GM19438 (cell line): Measurements from ENCODE around the gene EIF4H.
"Not testable (repeated sequence)": the region's sequence is repeated elsewhere in the genome, so short reads cannot be mapped to it uniquely, and the experiment has no call there.

Experiments used
- ATAC-seq: cut with Tn5 transposase; IDR thresholded peaks from one replicate; pipeline ENCODE4 v1.9.1; 2021; ENCODE audit warnings: low read depth; ENCODE audit not compliant: unreplicated experiment

Gene EIF4H

DNA sequence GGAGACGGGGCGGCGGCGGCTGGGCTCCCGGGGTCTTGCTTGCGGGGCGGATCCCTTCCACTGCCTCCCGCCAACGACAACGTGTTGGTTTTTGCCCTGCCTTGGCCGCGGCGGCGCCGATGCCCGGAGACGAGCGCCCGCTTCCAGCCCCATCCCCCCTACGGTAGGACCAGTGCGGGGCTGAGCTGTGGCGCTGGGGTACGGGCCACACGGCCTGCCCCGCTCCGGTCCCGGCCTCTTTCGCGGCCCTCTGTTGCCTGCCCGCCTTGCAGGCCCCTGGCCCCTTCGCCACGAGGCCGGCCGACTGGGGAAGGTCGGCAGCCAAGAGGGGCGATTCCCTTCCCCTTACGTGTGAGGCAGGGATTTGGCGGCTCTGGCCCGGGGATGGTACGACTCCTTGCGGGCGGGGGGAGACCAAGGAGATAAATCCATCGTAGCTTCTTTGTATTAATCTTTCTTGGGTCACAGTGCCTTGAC is 488 bp downstream of the EIF4H start:
- ATAC-seq: peak; percentile 26

DNA sequence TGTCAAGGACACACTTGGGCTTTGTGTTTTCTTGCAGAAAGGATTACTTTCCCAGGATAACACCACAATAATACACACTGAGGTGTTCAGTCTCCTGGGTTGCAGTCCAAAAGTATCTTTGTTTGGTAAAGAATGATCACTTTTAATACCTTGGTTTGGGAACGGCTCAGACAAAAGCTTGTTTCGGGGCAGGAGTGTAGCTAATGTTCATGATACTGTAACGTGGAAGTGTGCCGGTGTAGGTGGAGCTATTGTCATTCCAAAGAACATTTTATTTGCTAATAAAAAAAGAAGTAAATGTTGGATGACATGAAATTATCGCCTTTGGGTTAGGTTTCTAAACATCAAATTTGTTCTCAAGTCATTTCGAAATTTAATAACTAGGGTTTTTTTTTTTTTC is 1.2 kb downstream of the EIF4H start:
- ATAC-seq: no peak

DNA sequence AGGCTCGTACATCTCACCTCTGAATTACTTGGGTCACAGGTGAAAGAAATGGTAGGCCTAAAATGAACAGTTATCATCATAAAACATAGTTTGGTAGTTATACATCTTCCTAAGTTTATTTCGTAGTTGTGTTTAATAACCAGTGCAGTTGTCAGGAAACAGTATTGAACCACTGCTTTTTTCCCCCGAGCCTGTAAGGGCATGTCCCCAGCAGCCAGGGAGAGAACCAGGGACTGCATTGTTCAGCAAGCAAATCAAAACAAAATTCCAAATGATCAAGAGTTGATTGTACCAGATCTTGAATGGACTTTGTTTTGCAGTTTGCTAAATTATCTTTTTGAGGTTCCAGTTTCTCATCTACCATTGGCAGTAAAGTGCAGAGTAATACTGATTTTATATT is 2.4 kb downstream of the EIF4H start:
- no peak for ATAC-seq

DNA sequence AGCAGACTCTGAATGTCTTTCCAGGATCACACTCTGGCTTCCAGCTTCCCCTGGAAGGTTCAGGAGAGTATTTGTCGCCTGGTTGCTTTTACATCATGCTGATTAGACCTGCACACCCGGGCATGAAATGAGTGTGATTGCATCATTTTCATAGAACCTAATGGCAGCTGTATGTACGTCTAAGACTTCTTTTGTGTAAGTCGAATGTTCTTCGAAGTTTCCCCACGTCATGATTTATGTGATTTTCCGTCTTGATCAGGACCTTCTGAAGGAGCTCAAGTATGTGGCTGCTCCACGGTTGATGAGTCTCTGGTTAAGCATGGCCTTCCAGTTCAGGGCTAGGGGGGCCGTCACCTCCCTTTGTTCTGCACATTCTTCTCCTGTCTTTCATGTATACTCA is 4.5 kb downstream of the EIF4H start:
- ATAC-seq: no peak

DNA sequence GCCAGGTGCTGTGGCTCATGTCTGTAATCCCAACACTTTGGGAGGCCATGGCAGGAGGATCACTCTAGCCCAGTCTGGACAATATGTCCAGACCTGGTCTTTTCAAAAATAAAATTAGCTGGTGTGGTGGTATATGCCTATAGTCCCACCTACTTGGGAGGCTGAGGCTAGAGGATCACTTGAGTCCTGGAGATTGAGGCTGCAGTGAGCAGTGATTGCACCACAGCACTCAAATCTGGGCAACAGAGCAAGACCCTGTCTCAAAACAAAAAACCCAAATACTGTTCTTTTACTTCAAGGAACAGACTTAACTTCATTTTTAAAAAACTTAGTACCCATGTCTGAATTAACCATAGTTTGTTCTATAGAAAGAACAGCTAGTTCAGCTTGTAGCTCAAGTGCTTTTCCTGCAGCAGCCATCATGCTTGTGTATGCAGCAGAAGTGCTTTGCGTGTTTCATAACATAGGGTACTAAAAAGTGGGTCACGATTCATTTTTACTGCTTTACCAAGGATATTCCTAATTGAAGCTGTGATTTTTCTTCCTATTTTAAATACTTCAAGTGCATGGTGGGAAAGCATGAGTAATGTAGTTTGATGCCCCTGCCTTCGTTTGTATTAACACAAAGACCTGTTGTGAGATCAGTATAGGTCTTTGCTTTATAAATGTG is 5.9 kb downstream of the EIF4H start:
- no peak for ATAC-seq

DNA sequence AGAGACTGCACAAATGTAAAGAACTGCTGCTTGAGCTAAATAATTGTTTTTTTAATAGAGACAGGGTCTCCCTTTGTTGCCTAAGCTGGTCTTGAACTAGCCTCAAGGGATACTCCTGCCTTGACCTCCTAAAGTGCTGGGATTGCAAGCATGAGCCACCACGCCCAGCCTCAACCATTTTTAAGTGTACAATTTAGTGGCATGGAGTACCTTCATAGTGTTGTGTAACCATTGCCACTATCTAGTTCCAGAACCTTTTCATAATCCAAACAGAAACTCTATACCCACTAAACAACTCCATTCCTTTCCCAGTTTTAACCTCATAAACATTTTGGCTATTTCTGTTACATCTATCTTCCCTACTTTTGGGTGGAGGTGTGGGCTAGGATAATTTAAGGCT is 6.7 kb downstream of the EIF4H start:
- ATAC-seq: no peak

DNA sequence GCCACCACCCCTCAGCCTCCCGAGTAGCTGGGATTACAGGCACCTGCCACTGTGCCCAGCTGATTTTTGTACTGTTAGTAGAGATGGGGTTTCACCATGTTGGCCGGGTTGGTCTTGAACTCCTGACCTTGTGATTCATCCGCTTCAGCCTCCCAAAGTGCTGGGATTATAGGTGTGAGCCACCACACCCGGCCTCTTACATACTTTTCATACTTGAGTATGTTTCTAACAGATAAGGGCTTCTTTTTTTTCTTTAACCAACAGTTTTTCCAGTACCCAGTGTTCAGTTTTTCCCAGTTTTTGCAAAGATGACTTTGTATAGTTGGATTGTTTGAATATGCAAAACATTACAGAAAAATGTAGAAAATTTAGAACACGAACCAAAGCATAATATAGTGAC is 7.7 kb downstream of the EIF4H start:
- no peak for ATAC-seq

DNA sequence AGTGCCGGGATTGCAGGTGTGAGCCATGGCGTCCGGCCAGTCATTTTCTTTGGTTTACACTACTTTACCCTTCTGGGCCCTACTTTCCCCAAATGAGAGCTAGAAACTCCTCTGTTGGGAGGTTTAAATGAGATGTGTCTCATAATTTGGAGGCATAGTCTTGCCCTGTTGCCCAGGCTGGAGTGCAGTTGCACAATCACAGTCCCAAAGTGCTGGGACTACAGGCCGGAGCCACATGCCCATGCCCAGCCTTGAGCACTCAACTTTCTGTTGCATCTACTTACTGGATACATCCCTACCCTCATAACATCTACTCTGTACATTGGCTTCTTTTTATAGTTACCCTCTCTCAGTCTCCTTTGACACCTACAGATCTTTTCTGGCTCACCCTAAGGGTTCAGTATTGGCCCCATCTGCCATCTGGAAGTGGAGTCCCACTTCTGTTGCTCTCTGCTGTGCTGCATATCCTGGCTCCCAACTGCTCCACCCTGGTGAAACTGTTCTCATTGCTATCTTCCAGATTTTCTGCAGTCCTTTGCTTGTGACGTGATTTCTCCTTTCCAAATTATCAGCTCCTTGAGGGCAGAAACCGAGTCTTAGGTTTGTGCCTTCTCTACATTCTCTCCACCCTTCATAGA is 8.4 kb downstream of the EIF4H start:
- no peak for ATAC-seq

DNA sequence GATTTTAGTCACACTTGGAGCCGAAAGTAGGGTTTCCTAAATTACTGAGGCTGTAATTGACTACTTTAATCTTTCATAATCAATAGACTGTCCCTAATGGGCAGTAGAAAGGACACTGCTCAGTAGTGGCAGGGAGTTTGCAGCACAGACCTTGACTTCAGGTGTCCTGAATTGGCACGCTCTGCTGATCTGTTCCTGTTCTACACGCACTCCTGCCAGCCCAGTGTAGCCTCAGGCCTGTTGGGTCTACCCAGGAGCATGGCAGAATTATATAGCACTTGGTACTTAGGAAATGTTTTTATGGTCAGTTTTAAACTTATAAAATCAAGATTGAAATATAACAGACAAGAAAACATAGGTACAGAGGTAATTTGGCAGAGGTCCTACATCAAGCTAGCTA is 9.0 kb downstream of the EIF4H start:
- ATAC-seq: no peak

DNA sequence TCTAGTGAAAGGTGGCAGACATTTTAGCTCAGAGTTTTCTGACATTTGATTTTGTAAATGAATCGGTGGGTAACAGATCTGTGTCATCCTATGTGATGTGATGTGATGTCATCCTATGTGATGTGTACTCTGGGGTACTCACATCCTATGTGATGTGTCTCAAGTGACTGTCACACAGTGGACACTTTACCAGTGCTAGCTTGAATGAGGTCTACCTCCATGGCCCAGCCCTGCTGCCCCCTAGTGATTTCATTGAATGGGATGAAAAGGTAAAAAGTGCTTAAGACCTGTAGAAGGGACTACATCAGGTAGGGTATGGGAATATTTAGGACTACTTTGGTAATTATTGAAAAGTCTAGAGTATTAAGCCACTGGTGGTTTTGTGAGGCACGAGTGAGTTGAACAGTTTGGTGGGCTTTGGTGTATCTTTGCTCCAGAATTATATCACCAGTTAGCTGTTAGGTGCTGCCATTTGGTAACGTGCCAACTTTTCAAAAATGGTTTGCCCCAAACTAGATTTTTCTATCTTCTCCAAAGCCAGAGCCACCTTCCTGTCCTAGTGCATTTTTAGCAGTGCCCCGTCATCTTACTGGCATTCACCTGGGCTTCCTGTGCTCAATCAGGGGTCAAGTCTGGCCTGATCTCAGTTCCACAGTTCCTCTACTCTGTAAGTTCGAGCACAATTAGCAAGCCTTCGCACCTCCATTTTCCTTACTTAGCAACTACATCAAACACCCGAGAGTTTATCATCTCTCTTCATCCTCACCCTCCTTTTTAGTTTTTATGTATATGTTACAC is 9.7 kb downstream of the EIF4H start:
- no peak for ATAC-seq

DNA sequence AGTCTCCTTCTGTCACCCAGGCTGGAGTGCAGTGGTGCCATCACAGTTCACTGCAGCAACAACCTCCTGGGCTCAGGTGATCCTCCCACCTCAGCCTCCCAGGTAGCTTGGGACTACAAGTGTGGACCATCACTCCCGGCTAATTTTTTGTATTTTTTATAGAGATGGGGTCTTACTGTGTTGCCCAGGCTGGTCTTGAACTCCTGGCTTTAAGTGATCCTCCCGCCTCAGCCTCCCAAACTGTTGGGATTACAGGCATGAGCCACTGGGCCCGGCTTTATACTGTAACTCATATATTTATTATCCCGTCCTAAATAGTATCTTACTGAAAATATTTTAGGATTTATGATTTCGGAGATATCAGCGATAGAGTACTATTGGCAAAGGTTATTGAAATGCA is 10.9 kb downstream of the EIF4H start:
- no peak for ATAC-seq

DNA sequence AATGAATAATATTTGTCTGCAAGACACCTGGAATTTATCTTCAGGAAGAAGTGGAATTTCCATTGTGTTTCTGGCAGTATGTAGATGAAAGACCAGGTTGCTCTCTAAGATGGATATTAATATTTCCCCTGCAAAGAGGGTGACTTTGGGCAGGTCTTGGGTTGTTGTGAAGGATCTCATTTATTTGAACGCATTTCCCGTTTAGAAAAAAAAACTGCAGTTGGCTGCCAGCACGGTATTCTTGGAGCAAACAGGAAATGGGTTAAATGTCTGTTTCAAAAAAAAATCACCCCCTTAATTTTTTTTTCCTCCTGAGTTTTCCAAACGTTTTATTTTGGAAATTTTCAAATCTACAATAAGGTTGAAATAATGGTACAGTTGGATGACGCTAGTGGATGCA is 11.5 kb downstream of the EIF4H start:
- no peak for ATAC-seq

DNA sequence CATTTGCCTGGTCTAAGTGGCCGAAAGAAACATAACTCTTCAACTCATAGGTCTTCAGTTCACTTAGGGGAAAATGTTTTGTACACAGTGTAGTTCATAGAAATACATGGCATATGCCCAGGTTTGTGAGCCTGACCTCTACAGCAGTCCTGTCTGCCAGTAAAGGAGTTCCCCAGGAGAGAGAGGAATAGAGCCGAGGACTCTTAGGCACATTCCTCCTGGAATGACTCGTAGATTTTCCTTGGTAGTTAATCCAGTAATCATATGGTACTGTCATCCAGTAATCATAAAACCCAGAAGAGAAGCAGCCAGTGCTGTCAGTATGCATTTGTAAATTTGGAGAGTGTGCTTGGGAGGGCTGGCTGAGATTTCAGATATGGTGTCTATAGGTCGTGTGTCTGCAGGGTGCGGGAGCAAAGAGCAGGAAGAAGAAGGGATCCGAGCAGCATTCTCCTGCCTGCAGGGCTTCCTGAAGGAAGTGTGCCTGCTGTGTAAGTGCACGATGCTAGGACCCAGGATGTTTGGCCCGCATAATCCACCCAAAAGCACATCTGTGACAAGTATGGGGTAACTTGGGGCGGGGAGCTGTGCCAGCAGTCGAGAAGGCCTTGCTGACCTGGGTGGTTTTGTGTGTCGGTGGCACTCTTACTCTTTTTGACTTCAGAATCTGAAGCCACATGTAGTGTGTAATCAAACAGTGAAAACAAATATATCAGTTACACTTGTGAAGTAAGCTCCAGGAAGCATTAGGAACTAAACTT is 13.9 kb downstream of the EIF4H start:
- ATAC-seq: no peak

DNA sequence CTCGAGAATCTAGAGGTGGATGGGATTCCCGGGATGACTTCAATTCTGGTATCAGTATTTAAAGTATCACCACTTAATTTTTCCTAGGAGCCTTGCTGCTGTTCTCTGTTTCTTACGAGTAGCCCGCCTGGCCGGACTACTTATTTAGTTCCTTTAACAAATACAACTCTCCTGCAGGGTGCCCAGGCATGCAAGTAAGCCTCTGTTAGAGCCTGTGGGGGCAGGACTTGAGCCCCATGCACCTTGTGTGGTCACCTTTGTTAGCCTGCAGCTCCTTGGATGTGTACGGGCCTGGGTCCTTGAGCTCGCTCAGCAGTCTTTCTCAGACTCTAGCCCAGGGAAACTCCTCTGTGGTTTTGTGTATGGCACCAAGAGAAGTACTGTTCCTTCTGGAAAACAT is 16.1 kb downstream of the EIF4H start:
- ATAC-seq: no peak

DNA sequence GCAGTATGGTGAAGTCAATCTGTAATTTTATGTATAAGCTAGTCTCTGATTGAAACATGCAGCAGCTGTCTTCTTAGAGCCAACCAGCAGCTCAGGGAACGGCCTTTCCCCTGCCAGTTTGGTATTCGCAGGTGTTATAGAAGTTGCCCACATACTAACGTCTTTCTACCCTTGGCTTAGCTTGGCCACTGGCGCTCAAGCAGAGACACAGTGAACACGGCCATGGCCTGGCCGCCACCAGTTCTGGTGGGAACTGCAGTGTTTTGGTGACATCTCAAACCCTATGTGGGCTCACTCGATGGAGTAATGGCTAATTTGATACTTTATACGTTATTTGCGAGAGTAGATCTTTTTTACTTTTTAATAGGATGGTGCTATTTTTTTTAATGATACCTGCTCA is 17.1 kb downstream of the EIF4H start:
- no peak for ATAC-seq

DNA sequence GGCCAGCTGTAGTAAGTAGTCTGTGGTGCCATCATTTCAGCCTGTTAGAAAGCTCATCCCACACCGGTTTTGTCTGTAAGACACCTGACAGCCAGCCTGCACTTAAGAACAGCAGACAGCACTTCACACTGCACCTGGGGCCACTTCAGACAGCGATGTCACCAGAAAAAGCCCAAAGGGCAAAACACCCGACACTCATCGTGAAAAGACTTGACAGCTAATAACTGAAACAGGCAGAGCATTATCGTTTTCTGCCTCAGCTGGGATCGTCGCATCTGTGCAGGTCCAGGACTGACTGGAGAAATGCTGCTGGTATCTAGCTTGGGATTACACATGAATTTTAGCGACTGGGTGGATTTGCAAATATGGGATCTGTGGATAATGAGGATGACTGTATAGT is 18.9 kb downstream of the EIF4H start:
- ATAC-seq: no peak

DNA sequence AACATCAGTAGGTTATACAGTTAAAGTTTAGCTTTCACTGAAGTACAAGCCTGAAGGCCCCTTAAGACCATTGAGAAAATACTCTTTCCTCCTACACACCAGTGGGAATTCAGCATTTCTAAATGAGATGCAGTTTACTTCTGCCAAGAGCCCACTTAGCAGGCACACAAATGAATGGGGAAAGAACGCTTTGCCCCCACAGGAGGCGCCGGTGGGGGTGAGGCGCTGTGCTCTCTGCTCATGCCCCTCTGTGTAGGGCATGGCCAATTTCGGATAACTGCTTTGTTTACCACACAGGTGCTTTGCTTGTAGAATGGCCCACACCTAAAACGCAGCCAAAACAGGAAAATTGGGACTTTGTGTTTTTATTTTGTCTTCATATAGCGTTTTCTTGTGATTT is 19.8 kb downstream of the EIF4H start:
- ATAC-seq: no peak

DNA sequence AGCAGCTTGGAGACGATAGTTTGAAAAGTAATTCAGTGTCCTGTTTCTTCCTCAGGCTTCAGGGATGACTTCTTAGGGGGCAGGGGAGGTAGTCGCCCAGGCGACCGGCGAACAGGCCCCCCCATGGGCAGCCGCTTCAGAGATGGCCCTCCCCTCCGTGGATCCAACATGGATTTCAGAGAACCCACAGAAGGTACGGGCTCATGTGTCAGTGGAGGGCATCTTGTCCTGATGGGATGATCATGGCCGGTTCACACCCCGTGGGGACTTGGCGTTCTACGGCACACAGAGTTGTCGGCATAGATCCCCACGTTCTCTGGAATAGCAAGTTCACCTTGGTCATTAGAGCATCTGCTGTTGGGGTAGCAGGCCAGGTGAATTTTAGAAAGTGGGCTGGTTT is 20.5 kb downstream of the EIF4H start:
- no peak for ATAC-seq

DNA sequence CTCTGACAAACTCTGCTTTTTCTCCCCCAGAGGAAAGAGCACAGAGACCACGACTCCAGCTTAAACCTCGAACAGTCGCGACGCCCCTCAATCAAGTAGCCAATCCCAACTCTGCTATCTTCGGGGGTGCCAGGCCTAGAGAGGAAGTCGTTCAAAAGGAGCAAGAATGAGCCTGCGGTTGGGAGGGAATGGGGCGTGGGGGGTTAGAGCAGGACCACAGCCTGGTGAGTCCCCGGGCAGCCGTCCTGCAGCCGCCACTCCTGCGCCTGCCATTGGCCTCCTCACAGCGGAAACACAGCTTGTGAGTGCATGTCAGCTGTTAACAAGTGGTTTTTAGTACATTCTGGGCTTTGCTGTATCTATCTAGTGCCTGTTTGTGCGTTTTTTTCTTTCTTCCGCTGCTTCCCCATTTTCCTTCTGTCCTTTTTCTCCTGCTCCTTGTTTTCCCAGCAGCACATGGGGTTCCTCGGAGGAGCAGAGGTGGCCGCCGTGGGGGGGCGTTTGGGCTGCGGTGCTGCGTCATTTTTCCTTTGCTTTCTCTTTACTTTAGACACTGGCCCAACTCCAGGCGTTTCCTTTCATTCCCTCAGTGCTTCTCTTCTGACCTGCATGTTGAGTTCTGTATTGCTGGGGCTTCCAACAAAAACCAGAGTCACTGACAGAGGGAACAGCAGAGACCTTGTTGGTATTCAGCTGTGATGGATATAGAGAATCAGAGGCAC is 21.1 kb downstream of the EIF4H start:
- ATAC-seq: not testable (repeated sequence)

DNA sequence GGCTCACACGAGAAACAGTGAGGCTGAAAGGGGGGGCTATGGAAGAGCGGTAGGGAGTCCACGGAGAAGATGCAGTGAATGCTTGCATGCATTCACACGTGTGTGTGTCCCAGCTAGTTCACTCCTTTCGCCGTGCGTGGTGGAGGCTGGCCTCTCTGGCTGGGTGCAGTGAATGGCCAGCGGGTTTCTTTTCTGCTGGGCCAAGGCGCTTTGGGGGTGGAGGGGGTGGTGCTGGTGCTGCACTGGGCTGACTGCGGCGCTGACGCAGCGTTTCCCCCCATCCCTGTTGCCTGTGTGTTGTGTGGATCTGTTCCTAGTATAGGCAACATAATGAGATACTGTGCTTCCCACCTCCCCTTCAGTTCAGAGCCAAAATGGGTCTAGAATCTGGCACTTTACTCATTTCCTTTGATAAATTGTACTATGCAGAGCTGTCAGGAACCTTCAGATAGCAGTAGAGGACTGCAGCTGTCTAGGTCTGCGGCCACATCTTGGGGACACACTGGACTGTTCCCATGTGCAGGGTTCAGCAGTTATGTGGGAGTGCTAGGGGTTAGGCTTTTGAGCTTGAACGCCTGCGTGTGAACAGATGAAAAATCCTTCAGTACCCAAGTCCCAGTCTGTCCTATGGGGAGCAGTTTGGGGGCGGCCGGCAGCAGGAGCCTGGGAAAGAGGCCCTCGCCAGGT is 22.0 kb downstream of the EIF4H start:
- not testable (repeated sequence) for ATAC-seq
